GM19397 (cell line): ENCODE results near the gene NUP107.
"Not testable (repeated sequence)": the region's sequence is repeated elsewhere in the genome, so short reads cannot be mapped to it uniquely, and the experiment has no call there.

ENCODE experiments used
- ATAC-seq: cut with Tn5 transposase; IDR thresholded peaks from one replicate; pipeline ENCODE4 v1.9.1; 2021; ENCODE audit warnings: mild to moderate bottlenecking, moderate library complexity; ENCODE audit not compliant: unreplicated experiment

Gene NUP107

GRCh38 chr12:68686595-68687521, at the start of gene NUP107:
Gene NUP107 (plus strand): TSS chr12:68686978. CDS start chr12:68687066, 88 bp downstream.
- peak; percentile 96 for ATAC-seq

- not testable (repeated sequence) for ATAC-seq
Observed at GRCh38 chr12:68637439-68637838, 49.3 kb upstream of the NUP107 start.

GRCh38 chr12:68638171-68638570, 48.6 kb upstream of the NUP107 start:
- ATAC-seq = no peak

GRCh38 chr12:68638721-68639395, 47.9 kb upstream of the NUP107 start:
- ATAC-seq = no peak

GRCh38 chr12:68639396-68639767, 47.4 kb upstream of the NUP107 start:
- no peak for ATAC-seq

- ATAC-seq = peak; percentile 92
Observed at GRCh38 chr12:68641138-68641537, 45.6 kb upstream of the NUP107 start.

GRCh38 chr12:68646484-68646883, 40.3 kb upstream of the NUP107 start:
- no peak for ATAC-seq

- no peak for ATAC-seq
Observed at GRCh38 chr12:68647507-68647906, 39.3 kb upstream of the NUP107 start.

- ATAC-seq = no peak
Observed at GRCh38 chr12:68648179-68648578, 38.6 kb upstream of the NUP107 start.

GRCh38 chr12:68665016-68665569, 21.7 kb upstream of the NUP107 start:
- ATAC-seq = no peak

- ATAC-seq = no peak
Observed at GRCh38 chr12:68667291-68667690, 19.5 kb upstream of the NUP107 start.

GRCh38 chr12:68667896-68668295, 18.9 kb upstream of the NUP107 start:
- ATAC-seq = no peak

GRCh38 chr12:68671179-68671578, 15.6 kb upstream of the NUP107 start:
- no peak for ATAC-seq

GRCh38 chr12:68673788-68674187, 13.0 kb upstream of the NUP107 start:
- no peak for ATAC-seq

GRCh38 chr12:68674376-68674775, 12.4 kb upstream of the NUP107 start:
- no peak for ATAC-seq

- no peak for ATAC-seq
Observed at GRCh38 chr12:68675101-68675842, 11.5 kb upstream of the NUP107 start.

GRCh38 chr12:68676854-68677253, 9.9 kb upstream of the NUP107 start:
- not testable (repeated sequence) for ATAC-seq

- ATAC-seq = no peak
Observed at GRCh38 chr12:68686262-68686594, 550 bp upstream of the NUP107 start.

GRCh38 chr12:68695454-68695853, 8.7 kb downstream of the NUP107 start:
- ATAC-seq = no peak

GRCh38 chr12:68699486-68699885, 12.7 kb downstream of the NUP107 start:
- ATAC-seq = no peak

GRCh38 chr12:68727776-68728175, 41.0 kb downstream of the NUP107 start:
- ATAC-seq = no peak
